Epithelial cell of esophagus (primary cell): Measurements from ENCODE around the gene C16orf95.

Experiments used
- DNase-seq: peaks from one replicate; pipeline ENCODE4 v3.0.0; 2010; ENCODE audit warnings: low read depth
- H3K4me3 ChIP-seq: 2 replicates; pipeline ENCODE4 v1.5.1; 2011; ENCODE audit warnings: mild to moderate bottlenecking, low read length, control low read depth
- CTCF ChIP-seq: IDR thresholded peaks from 2 replicates; pipeline ENCODE4 v1.5.1; 2011; ENCODE audit warnings: low read depth, mild to moderate bottlenecking, low read length, control low read depth, inconsistent platforms; ENCODE audit not compliant: insufficient read depth; ENCODE audit errors: missing control alignments

Gene C16orf95

GRCh38 chr16:87353613-87354012, 36.4 kb upstream of the C16orf95 start:
- H3K4me3 ChIP-seq = no peak overlapping the region
- DNase-seq = no peak
- no peak for TF ChIP-seq CTCF

GRCh38 chr16:87352818-87353217, 35.6 kb upstream of the C16orf95 start:
- DNase-seq = no peak
- H3K4me3 ChIP-seq = no peak overlapping the region
- no peak for TF ChIP-seq CTCF

GRCh38 chr16:87351320-87351698, 34.1 kb upstream of the C16orf95 start:
- H3K4me3 ChIP-seq = no peak overlapping the region
- no peak for TF ChIP-seq CTCF
- no peak for DNase-seq

- no peak overlapping the region for H3K4me3 ChIP-seq
- no peak for DNase-seq
- TF ChIP-seq CTCF = no peak
Observed at GRCh38 chr16:87350681-87351319, 33.6 kb upstream of the C16orf95 start.

- DNase-seq = no peak
- TF ChIP-seq CTCF = no peak
- H3K4me3 ChIP-seq = no peak overlapping the region
Observed at GRCh38 chr16:87350031-87350430, 32.8 kb upstream of the C16orf95 start.

- no peak for TF ChIP-seq CTCF
- no peak for DNase-seq
- no peak overlapping the region for H3K4me3 ChIP-seq
Observed at GRCh38 chr16:87348616-87349157, 31.5 kb upstream of the C16orf95 start.

- no peak for DNase-seq
- no peak overlapping the region for H3K4me3 ChIP-seq
- no peak for TF ChIP-seq CTCF
Observed at GRCh38 chr16:87347932-87348615, 30.9 kb upstream of the C16orf95 start.
